GM12878 (cell line): Measurements from ENCODE around the gene SCGB3A2. TPM values are rescaled to one million over a fixed set of nuclear protein-coding genes. Genes with fewer than 3 reads are reported as not detected.
"Not testable (repeated sequence)": the region's sequence is repeated elsewhere in the genome, so short reads cannot be mapped to it uniquely, and the experiment has no call there.

Experiments
- ATAC-seq: fragments of 200-7000 bp; cut with Tn5 transposase; 3 replicates; pipeline ENCODE4 v1.9.1; 2020; ENCODE audit warnings: mild to moderate bottlenecking, moderate library complexity
- BruUV-seq: library from RNA; stranded (reverse); fragments of 400-500 nt; replicated peaks from 2 replicates; lab custom pipeline; 2021; lab: Mats Ljungman, UMichigan
- CTCF ChIA-PET: fragments of 300-600 bp; sonication (Branson Sonifier 250); formaldehyde crosslinking; extraction: SDS; loops from one replicate; lab custom pipeline; 2021; ENCODE audit warnings: inconsistent platforms; lab: Yijun Ruan, JAX
- POLR2A ChIA-PET: fragments of 350-600 bp; formaldehyde crosslinking; extraction: SDS; loops from one replicate; lab custom pipeline; 2021; ENCODE audit warnings: inconsistent platforms; lab: Charles Lee
- RAD21 ChIA-PET: fragments of 300-600 bp; sonication (Branson Sonifier 250); formaldehyde crosslinking; loops from one replicate; lab custom pipeline; 2023; ENCODE audit warnings: antibody characterized with exemption; ENCODE audit not compliant: unreplicated experiment; lab: Charles Lee
- SMC1A ChIA-PET: fragments of 300-600 bp; sonication (Branson Sonifier 250); formaldehyde crosslinking; loops from one replicate; lab custom pipeline; 2023; ENCODE audit not compliant: unreplicated experiment, uncharacterized antibody; lab: Charles Lee
- DNase-seq: peaks from one replicate; pipeline ENCODE4 v3.0.0-alpha.2; 2011; ENCODE audit warnings: low read depth, low spot score
- FAIRE-seq: peaks from 3 replicates; lab custom pipeline; 2011; peaks lifted over from hg19 to GRCh38; lab: Jason Lieb, UNC
- H2AFZ ChIP-seq: 2 replicates; pipeline ENCODE4 v1.6.0; 2011; ENCODE audit warnings: low read depth, low read length, control low read depth; ENCODE audit not compliant: control insufficient read depth
- H3K27ac ChIP-seq: 2 replicates; pipeline ENCODE4 v1.5.1; 2011; ENCODE audit warnings: control low read depth; ENCODE audit not compliant: control insufficient read depth, insufficient read depth
- H3K27me3 ChIP-seq, 2 experiments: replicated peaks in 1 of 2; 2 replicates each; pipeline versions ENCODE4 v1.6.0 to v1.6.1; 2011; ENCODE audit warnings: low read length in 1 of 2; ENCODE audit not compliant: control insufficient read depth in 2 of 2, insufficient read depth in 2 of 2
- H3K36me3 ChIP-seq, 2 experiments: 2 replicates each; pipeline ENCODE4 v1.5.1; 2011; ENCODE audit warnings: low read length in 1 of 2; ENCODE audit not compliant: control insufficient read depth in 2 of 2, insufficient read depth in 2 of 2
- H3K4me1 ChIP-seq: 2 replicates; pipeline ENCODE4 v1.6.1; 2011; ENCODE audit warnings: mild to moderate bottlenecking, low read length, moderate library complexity, mixed read lengths; ENCODE audit not compliant: control insufficient read depth, insufficient read depth
- H3K4me2 ChIP-seq: 2 replicates; pipeline ENCODE4 v1.6.0; 2011; ENCODE audit warnings: control low read depth; ENCODE audit not compliant: control insufficient read depth, insufficient read depth
- H3K4me3 ChIP-seq: fragments of 200-600 bp; sonication (generic); 2 replicates; pipeline ENCODE4 v1.5.1; 2016
- H3K79me2 ChIP-seq: 2 replicates; pipeline ENCODE4 v1.6.0; 2011; ENCODE audit warnings: low read length; ENCODE audit not compliant: control insufficient read depth, insufficient read depth
- H3K9ac ChIP-seq: 2 replicates; pipeline ENCODE4 v1.8.0; 2011; ENCODE audit warnings: low read length, control low read depth, mixed read lengths; ENCODE audit not compliant: control insufficient read depth, insufficient read depth
- H3K9me3 ChIP-seq: replicated peaks from 3 replicates; pipeline ENCODE4 v1.5.1; 2011; ENCODE audit warnings: mild to moderate bottlenecking, low read length; ENCODE audit not compliant: control insufficient read depth, insufficient read depth
- H4K20me1 ChIP-seq: 2 replicates; pipeline ENCODE4 v1.6.0; 2011; ENCODE audit not compliant: control insufficient read depth, insufficient read depth
- WGBS: methylation state at CpG from one replicate; pipeline ENCODE4 v1.1.6; 2016; ENCODE audit warnings: low lambda C conversion rate; ENCODE audit not compliant: insufficient replicate concordance, insufficient coverage; ENCODE audit errors: missing lambda C conversion rate; 5-methylcytosine and 5-hydroxymethylcytosine counted together
- in situ Hi-C: fragments of 300-500 bp; cut with MboI; formaldehyde crosslinking; loops from 9 replicates; pipeline ENCODE4 v1.14.3; 2018; ENCODE audit warnings: mixed read lengths
- intact Hi-C: fragments of 100-400 bp; cut with micrococcal nuclease; formaldehyde crosslinking; loops from one replicate; pipeline ENCODE4 v1.14.2; 2022; ENCODE audit not compliant: unreplicated experiment
- polyA plus RNA-seq, 11 experiments: library from polyadenylated mRNA; depleted of rRNA in 4 of 11; unstranded in 6 of 11; stranded (reverse) in 5 of 11; fragments of >200 nt; fragmentation: Nextera tagmentation in 4 of 11; fragmentation: Illumina TruSeq in 1 of 11; extraction: Ambion mirVana in 4 of 11; extraction: Trizol in 1 of 11; gene quantifications; 1 replicate in 1 of 11; 2 replicates in 10 of 11; pipeline versions ENCODE4 v1.2.1 to v1.2.3, GENCODE V29; 2011 to 2016; ENCODE audit warnings: inconsistent platforms in 2 of 11, missing spikeins in 2 of 11, low read depth in 1 of 11
- total RNA-seq, 4 experiments: library from RNA; depleted of rRNA in 3 of 4; stranded (reverse); fragments of >200 nt in 3 of 4; fragmentation: Illumina TruSeq in 1 of 4; extraction: Trizol in 1 of 4; gene quantifications; 2 replicates each; pipeline versions ENCODE4 v1.2.1 to v1.2.3, GENCODE V29; 2013 to 2021

The SCGB3A2 gene
- total and polyA plus RNA-seq, 10 of the 15 experiments (the other 5 are each of a cell fraction or from before 2014, with no cell fraction given): 0.24 TPM; not detected in 9

GRCh38 chr5:147872744-147873435 is 5.6 kb upstream of the SCGB3A2 start:
- ATAC-seq, intact Hi-C loops, CTCF ChIA-PET, DNase-seq, H3K4me2 ChIP-seq, H3K79me2 ChIP-seq, FAIRE-seq, H3K27ac ChIP-seq, H4K20me1 ChIP-seq, SMC1A ChIA-PET, H3K4me1 ChIP-seq, BruUV-seq, in situ Hi-C loops, H3K36me3 ChIP-seq, POLR2A ChIA-PET, H2AFZ ChIP-seq, RAD21 ChIA-PET, H3K9me3 ChIP-seq, H3K4me3 ChIP-seq, H3K9ac ChIP-seq, H3K27me3 ChIP-seq: not testable (repeated sequence)
- 49% methylated on average over 14 of the region's 16 CpGs for WGBS

- WGBS: 37% methylated on average over 4 of the region's 8 CpGs
- POLR2A ChIA-PET, intact Hi-C loops, in situ Hi-C loops, H3K9me3 ChIP-seq, H2AFZ ChIP-seq, H3K4me3 ChIP-seq, DNase-seq, H3K9ac ChIP-seq, H3K4me2 ChIP-seq, H3K36me3 ChIP-seq, BruUV-seq, H4K20me1 ChIP-seq, RAD21 ChIA-PET, H3K4me1 ChIP-seq, FAIRE-seq, H3K79me2 ChIP-seq, H3K27me3 ChIP-seq, SMC1A ChIA-PET, H3K27ac ChIP-seq, ATAC-seq: not testable (repeated sequence)
- CTCF ChIA-PET: interaction anchor here (0.9 kb wide), 1 partner anchor 43 kb away, joined by 3 read pairs; the partner anchor contains the start of gene SPINK1
Measured at GRCh38 chr5:147874118-147874875, 4.2 kb upstream of the SCGB3A2 start.
